ENCODE measurements around the gene CEP63. TPM values are rescaled to one million over a fixed set of nuclear protein-coding genes. Genes with fewer than 3 reads are reported as not detected.

The CEP63 gene
- total RNA-seq, 1 donor: 13.8 TPM

DNA sequence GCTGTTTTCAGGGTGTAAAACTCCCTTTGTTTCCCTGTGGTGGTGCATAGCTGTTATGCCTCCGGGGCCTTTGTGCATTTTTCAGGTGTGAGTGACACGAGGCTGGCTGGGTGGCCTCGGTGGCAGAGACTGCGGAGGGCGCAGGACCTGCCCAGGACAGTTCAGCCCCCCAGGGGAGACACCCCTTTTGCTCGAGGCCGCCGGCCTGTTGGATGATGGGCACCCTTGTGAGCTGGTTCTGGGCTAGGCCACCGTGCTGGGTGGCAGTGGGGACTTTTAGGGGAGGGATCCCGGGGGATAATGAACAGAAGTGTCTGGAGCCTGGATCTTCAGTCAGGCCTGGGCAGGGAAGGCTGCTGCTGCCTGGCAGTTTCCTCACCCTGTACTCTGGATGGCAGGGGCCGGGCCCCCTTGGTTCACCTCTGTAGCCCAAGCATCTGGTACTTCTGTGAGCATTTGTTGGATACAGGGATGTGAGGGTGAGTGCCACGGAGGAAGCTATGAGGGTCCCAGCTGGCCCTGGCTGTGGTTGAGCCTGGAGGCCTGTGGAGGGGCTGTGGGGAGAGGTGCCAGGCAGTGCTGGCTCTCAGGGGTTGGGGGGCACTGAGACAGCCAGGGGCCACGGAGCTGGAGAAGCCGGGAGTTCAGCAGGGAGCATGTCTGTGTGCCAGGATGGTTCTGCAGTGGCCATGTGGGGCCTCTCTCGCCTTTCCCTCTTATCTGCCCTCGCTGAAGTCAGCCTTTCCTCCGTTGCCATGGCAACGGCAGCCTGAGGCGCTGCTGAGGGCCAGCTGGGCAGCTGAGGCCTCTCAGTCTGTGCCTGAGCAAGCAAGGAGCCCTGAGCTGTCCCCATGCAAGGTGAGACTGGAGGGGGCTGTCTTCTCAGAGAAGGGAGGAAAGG lies 115.9 kb downstream of the CEP63 start:
- H3K4me3 ChIP-seq (ENCODE audit: low read depth, low read length): no peak overlapping the region
- peak; percentile 65 for DNase-seq (ENCODE audit: low read depth)
- TF ChIP-seq, protein P1, sequence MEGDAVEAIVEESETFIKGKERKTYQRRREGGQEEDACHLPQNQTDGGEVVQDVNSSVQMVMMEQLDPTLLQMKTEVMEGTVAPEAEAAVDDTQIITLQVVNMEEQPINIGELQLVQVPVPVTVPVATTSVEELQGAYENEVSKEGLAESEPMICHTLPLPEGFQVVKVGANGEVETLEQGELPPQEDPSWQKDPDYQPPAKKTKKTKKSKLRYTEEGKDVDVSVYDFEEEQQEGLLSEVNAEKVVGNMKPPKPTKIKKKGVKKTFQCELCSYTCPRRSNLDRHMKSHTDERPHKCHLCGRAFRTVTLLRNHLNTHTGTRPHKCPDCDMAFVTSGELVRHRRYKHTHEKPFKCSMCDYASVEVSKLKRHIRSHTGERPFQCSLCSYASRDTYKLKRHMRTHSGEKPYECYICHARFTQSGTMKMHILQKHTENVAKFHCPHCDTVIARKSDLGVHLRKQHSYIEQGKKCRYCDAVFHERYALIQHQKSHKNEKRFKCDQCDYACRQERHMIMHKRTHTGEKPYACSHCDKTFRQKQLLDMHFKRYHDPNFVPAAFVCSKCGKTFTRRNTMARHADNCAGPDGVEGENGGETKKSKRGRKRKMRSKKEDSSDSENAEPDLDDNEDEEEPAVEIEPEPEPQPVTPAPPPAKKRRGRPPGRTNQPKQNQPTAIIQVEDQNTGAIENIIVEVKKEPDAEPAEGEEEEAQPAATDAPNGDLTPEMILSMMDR (IDR thresholded peaks at IDR 0.05; ENCODE audit: insufficient read depth, low read depth, low read length): no peak

DNA sequence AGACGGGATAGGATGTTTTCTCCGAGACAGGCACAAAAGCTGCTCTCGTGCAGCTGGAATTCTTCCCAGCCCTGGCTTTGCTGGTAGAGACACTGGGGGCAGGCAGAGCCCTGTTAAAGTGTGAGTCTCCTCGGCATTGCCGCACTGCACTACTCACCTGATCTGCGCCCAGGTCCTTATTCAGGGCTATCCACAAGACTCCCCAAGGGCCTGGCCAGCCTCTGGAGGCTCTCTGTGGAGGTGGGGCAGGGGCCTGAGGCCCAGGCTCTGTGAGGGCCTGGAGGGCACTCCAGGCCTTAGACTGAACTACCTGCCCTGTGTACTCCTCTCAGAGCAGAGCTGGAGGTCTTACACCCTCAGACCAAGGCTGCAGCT lies 116.6 kb downstream of the CEP63 start:
- DNase-seq (ENCODE audit: low read depth): no peak
- TF ChIP-seq, protein P1 (IDR thresholded peaks at IDR 0.05; ENCODE audit: insufficient read depth, low read depth, low read length): no peak
- H3K4me3 ChIP-seq (ENCODE audit: low read depth, low read length): no peak overlapping the region

DNA sequence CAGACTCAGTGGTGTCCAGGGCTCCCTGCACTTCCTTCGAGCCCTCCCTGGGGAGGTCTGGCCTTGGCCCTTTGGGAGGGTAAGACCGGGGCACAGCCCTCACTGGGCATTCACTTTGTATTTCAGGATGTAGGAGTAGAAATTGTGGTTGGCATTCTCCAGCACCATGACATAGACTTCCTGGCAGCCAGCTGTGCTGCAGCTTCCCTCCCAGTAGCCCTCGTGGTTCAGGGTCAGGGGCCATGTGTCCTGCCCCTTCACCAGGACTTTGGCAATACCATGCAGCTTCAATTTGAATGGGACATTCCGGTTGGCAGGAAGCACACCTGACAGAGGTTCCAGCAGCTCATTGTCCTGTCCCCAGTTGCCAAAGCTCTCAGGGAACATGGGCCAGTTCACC lies 117.6 kb downstream of the CEP63 start:
- H3K4me3 ChIP-seq (ENCODE audit: low read depth, low read length): no peak overlapping the region
- TF ChIP-seq, protein P1 (IDR thresholded peaks at IDR 0.05; ENCODE audit: insufficient read depth, low read depth, low read length): no peak
- DNase-seq (ENCODE audit: low read depth): no peak

DNA sequence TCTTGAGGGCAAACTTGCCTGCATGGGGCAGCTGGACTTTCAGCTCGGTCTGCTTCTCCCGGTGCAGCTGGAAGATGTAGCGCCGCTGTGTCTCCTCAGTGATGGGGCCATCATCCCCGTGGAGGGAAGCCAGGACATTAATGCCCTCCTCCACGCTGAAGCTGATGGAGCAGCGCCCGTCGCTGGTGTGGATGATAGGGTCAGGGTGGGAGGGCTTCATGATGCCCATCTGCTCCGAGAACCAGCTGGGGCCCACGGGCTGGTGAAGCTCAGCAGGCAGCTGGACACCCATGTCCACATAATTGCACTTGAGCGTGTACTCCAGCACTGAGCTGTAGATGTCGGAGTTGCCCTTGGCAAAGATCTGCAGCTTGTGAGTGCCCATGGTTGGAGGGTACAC lies 118.1 kb downstream of the CEP63 start:
- DNase-seq (ENCODE audit: low read depth): no peak
- no peak overlapping the region for H3K4me3 ChIP-seq (ENCODE audit: low read depth, low read length)
- TF ChIP-seq, protein P1 (IDR thresholded peaks at IDR 0.05; ENCODE audit: insufficient read depth, low read depth, low read length): no peak

DNA sequence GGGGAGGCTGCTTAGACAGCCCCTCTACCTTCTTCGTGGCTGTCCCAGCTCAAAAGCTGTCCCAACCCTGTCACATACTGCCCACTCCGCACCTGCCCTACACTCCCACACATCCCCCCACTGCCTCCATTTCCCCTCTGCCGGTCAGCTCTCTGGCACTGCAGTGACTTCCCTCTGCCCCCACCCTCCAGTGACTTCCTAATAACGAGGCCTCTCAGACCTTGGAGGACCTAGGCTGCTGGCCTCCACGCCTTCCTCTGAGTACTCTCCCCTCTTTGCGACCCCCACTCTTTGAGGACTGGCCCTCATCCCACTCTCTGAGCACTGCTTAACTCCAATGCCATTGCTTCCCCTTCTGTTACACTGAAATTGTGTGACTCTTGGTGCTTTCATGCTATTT lies 119.7 kb downstream of the CEP63 start:
- TF ChIP-seq, protein P1 (IDR thresholded peaks at IDR 0.05; ENCODE audit: insufficient read depth, low read depth, low read length): no peak
- no peak for DNase-seq (ENCODE audit: low read depth)

DNA sequence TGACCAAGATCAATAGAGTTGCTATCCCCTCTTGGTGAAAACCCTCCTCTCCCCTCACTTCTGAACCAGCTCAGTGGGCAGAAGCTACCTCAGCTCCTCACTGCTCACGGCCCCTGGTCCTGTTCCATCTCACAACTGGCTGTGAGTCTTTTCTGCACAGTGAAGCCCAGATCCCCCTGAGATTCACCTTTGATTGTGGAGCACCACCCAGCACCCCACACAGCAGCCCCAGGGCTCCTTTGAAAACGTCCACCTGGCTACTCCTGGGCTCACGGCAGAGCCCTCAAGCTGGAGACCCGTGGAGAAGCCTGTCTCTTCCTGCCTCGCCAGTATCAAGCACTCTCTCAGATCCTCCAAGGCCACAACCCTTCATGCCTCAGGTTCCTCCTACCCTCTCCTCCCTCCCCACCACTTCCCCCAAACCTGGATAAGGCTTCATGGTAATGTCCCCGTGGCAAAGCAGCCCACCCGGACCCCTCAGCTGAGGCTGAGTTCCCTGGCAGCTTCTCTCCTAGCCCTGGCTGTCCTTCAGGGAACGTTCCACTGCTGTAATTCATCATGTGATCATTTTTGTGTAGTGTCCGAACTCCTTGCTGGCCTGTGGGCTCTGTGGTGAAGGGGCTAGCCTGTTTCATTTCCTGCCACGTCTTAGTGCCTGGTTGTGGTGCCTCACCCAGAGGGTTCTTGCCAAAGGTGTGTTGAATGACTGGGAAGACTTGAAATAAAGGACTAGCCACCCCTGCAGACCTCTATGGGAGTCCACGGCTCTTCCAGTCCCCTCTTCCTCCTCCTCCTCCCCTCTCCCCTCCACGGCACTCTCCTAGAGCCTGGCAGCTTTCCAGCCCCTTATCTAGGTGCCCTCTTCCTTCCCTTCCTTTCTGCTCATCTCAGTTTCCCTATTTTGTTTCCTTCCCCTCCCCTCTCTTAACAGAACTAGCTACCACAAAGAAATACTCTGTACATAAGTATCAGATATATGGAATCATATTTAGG lies 120.5 kb downstream of the CEP63 start:
- H3K4me3 ChIP-seq (ENCODE audit: low read depth, low read length): no peak overlapping the region
- TF ChIP-seq, protein P1 (IDR thresholded peaks at IDR 0.05; ENCODE audit: insufficient read depth, low read depth, low read length): no peak
- DNase-seq (ENCODE audit: low read depth): no peak

More for the DNA sequence above, 119.7 kb downstream of the CEP63 start:
- H3K4me3 ChIP-seq (ENCODE audit: low read depth, low read length): no peak overlapping the region

Measured in fibroblast of villous mesenchyme (primary cell).